ENCODE results near the gene CARF. TPM values are rescaled to one million over a fixed set of nuclear protein-coding genes. Genes with fewer than 3 reads are reported as not detected.

Gene CARF
- total RNA-seq, 1 experiment from 2014 or later: 4.2 TPM

DNA sequence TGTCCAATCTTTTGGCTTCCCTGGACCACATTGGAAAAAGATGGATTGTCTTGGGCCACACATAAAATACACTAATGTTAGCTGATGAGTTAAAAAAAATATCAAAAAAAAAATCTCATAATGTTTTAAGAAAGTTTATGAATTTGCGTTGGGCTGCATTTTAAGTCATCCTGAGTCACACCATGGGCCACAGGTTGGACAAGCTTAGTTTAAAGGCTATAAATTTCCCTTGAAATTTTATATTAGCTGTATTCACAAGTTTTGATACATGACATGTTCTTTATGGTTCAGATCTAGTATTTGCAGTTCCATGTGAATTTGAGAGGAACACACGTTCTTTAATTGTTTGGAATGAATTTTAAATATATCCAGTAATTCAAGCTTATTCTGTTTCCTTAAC, 21.9 kb downstream of the CARF start:
- Histone ChIP-seq H3K9ac (ENCODE audit: extremely low read depth, insufficient read length, low read length) (no peak overlapping the region), H2BK15ac (ENCODE audit: low read depth, low read length) (no peak overlapping the region), H3K56ac (ENCODE audit: insufficient read length, low read depth, low read length) (no peak overlapping the region), H3K79me2 (ENCODE audit: insufficient read depth, low read length) (no peaks in the 10 kb centered on the region), H3K27me3 (ENCODE audit: insufficient read depth, low read length) (no peaks in the 10 kb centered on the region), H2BK12ac (ENCODE audit: insufficient read length, low read depth, low read length) (no peak overlapping the region), H3K27ac (ENCODE audit: insufficient read length, low read depth, low read length) (no peak overlapping the region), H3K4ac (ENCODE audit: low read depth, low read length) (no peak overlapping the region), H4K5ac (ENCODE audit: insufficient read length, low read depth, low read length) (no peak overlapping the region), H3K23ac (ENCODE audit: insufficient read length, low read depth, low read length) (no peak overlapping the region), H3K23me2 (ENCODE audit: insufficient read length, low read depth, low read length, poor library complexity, severe bottlenecking) (no peaks in the 10 kb centered on the region), H2BK5ac (ENCODE audit: insufficient read length, low read length) (no peak overlapping the region), H4K20me1 (ENCODE audit: control insufficient read depth, insufficient read depth, insufficient read length) (no peaks in the 10 kb centered on the region), H3K79me1 (ENCODE audit: insufficient read depth, low read depth, low read length, poor library complexity, severe bottlenecking) (no peaks in the 10 kb centered on the region), H3K4me1 (ENCODE audit: insufficient read depth, low read length) (no peaks in the 10 kb centered on the region), H3K9me3 (ENCODE audit: control insufficient read depth, low read depth, low read length) (no peaks in the 10 kb centered on the region), H3K4me2 (ENCODE audit: insufficient read depth, insufficient read length, low read length) (no peak overlapping the region), H3K18ac (ENCODE audit: insufficient read length, low read depth, low read length) (no peak overlapping the region), H2BK120ac (ENCODE audit: low read depth, low read length, poor library complexity, severe bottlenecking) (no peak overlapping the region), H4K91ac (ENCODE audit: insufficient read length, low read depth, low read length) (no peak overlapping the region), H3T11ph (ENCODE audit: low read length) (no peak overlapping the region), H4K8ac (replicated peaks; ENCODE audit: insufficient read length, low read depth, low read length) (no peak overlapping the region), H2AFZ (ENCODE audit: low read length) (no peak overlapping the region), H2BK20ac (ENCODE audit: low read depth, low read length, poor library complexity, severe bottlenecking) (no peak overlapping the region), H3K14ac (ENCODE audit: insufficient read depth, low read length) (no peak overlapping the region), H2AK5ac (ENCODE audit: insufficient read length, low read length) (no peak overlapping the region)
- no peak for DNase-seq
- peaks cover 0 to 4% (median 2%) of the 10 kb centered on the region in 3 experiments; a peak in 2 of 7 replicates for H3K36me3 Mint-ChIP-seq (ENCODE audit: insufficient read depth in 1 of 3, low read depth in 3 of 3)
- no peak overlapping the region for H3K4me3 Mint-ChIP-seq
- no peaks in the 10 kb centered on the region; a peak in 1 of 5 replicates for H3K9me3 Mint-ChIP-seq
- WGBS (ENCODE audit: extremely low coverage, insufficient read length, low lambda C conversion rate): no CpG with 5 or more reads among the region's 2 CpGs
- no peak for TF ChIP-seq CTCF (conservative IDR thresholded peaks at IDR 0.05)
- no peaks in the 10 kb centered on the region for H3K4me1 Mint-ChIP-seq
- no peak overlapping the region for H3K27ac Mint-ChIP-seq
- no peaks in the 10 kb centered on the region for H3K27me3 Mint-ChIP-seq (ENCODE audit: low read depth)
